CD4-positive, alpha-beta T cell treated with Interleukin-4 for 4 hours (primary cell): ENCODE results near the gene KAZALD1.
"Not testable (repeated sequence)": the region's sequence is repeated elsewhere in the genome, so short reads cannot be mapped to it uniquely, and the experiment has no call there.

Experiments used
- DNase-seq: peaks from one replicate; pipeline ENCODE4 v3.0.0-alpha.2; 2020

The KAZALD1 gene

DNA sequence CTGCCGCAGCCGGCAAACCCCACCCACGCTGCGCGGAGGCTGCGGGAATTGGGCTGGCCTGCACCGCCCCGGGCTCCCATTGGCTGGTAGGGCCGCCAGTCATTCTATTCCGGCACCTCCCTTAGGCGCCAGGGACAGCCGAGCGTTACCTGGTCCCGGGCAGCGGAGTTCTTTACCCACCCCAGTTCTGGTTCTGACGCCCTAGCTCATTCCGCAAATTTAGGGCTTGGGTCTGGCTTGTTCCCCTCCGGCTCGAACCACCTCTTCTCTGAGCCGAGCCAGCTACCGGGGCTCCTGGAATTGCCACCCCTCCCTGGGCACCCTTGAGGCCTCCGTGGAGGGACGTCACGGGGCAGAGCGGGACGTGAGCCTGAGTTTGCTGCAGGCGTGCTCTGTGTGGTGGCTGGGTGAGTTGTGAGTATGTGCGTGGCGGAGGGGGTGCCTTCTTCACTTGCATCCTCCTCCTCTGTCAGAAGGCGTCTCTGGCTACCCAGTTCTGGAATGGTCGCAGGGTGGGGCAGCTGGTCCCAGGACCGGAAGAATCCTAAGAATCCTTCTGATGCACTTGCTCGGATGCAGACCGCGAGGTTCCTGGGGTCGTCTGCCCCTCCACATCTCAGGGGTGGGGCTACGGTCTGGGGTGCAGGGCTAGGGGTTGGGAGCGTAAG is 30.5 kb upstream of the KAZALD1 start, which contains the start of the genes PDZD7 and SFXN3:
Gene PDZD7, minus strand, starts transcription at position 2 of the 668 bp plus-strand sequence. CDS start 910 bp downstream, outside the sequence.
Gene SFXN3, plus strand, starts transcription at position 107 of the 668 bp plus-strand sequence. CDS start 3,461 bp downstream, outside the sequence.
- peak; percentile 96 for DNase-seq

DNA sequence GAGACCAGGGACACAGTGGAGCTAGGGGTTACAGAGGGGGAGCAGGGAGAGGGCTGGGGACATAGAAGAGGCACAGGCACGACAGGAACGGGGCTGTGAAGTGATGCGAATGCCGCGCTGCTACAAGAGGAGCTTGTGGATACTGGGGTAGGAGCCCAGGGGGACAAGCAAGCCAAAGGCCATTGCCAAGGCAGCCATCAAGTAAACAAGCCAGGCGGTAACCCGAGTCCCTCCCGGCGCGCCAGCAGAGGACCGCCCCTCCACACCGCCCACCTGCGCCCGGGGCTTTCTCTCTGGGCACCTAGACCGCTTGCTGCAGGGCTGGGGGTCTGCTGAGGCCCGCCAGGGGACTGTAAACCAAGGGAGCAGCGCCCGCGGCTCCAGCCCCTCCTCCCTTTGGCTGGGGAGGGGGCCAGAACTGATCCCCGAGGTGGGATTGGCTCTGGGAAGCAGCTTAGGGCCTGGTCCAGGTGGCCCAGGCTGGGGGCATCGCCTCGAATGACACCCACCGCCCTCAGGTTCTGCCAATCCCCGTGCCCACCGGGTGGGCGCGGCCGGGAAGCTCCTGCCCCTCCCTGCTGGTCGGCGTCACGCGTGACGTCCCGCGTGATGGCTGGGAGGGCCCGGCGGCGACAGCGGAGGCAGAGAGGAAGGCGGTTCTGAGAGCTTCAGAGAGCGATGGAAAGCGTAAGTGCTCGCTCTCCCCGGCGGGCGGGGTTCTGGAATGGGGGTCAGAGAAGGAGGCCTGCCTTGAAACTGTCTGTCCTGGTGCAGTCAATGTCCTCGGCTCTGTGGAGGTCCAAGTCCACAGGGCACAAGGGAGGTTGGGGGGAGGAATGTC is 29.8 kb upstream of the KAZALD1 start:
- peak; percentile 72 for DNase-seq

DNA sequence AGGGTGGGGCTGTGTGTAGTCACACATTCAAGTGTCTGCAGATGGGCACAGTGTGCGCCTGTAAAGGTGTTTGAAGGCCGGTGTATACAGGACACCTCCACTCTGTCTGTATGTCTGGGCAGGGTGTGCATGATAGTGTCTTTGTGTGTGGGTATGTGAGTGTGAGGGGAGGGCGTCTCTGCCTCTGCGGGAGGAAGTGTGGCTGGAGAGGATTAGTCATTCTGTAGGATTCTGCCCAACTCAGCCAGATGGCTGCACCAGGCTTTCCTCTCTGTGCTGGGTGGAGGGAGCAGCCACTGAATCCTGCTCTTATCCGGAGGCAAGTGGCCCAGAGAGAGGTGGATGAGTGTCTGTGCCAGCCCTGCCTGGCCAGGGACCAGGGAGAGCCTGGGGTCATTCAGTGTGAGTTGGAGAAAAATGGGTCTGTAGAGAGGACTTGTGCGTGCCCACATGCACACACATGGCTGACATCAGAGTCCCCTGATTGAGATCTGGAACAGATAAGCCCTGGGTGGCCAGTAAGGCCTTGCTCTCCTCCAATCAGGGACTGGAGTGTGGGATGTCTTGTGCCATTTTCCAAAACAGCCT is 29.1 kb upstream of the KAZALD1 start:
- DNase-seq: peak; percentile 72

GRCh38 chr10:101033276-101033675 is 28.5 kb upstream of the KAZALD1 start:
- DNase-seq: no peak

DNA sequence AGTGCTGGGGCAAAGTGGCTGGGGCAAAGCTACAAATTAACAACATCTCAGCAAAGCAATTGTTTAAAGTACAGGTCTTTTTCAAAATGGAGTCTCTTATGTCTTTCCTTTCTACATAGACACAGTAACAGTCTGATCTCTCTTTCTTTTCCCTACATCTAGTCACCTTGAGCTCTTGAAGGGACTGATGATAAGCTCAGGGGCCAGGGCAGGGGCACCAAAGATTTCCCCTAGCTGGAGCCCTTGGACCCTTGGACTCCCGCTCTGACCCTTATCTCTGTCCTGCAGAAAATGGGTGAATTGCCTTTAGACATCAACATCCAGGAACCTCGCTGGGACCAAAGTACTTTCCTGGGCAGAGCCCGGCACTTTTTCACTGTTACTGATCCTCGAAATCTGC is 27.4 kb upstream of the KAZALD1 start:
- not testable (repeated sequence) for DNase-seq

- DNase-seq: no peak
These were observed 26.5 kb upstream of the KAZALD1 start for GRCh38 chr10:101035314-101035713.

- no peak for DNase-seq
These were observed 25.7 kb upstream of the KAZALD1 start for GRCh38 chr10:101035916-101036702.

GRCh38 chr10:101036726-101037125 is 25.1 kb upstream of the KAZALD1 start:
- DNase-seq: no peak

DNA sequence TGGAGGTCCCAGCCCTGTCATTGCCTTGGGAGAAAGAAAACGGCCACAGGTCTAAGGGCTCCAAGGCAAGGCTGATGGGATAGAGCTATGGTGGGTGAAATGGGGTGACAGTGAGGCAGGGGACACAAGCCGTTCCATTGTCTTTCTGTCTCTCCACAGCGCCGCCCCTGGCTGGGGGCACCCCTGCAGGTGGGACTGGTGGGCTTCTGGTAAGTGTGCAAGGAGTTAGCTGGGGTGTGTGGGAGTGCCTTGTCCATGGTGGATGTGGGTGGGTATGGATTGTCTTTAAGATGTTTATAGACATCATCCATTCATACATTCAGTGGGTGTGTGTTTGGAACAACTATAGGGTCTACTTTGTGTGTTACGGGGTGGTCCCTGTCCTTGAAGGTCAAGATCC is 23.3 kb upstream of the KAZALD1 start:
- no peak for DNase-seq

DNA sequence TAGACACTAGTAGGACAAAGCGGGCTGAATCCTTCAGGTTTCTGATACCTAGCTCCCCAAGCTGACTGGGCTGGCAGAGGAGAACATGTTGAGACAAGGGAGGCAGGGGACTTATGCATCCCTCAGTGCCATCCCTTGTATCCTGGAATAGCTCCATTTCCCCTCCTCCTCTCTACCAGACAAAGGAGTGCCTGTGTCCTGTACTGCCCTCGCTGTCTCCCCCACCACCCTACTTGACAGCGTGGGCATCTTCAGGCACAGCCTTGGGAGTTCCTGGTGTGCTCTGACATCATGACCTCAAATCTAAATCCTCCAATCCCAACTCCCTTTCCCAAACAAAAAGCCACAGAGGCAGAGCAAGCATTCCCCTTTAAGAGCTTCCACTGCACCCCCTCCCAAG is 21.7 kb upstream of the KAZALD1 start:
- DNase-seq: no peak

GRCh38 chr10:101040851-101041250 is 20.9 kb upstream of the KAZALD1 start:
- no peak for DNase-seq

GRCh38 chr10:101041252-101041761 is 20.5 kb upstream of the KAZALD1 start:
- peak; percentile 81 for DNase-seq

- DNase-seq: no peak
These were observed 19.7 kb upstream of the KAZALD1 start for GRCh38 chr10:101042118-101042517.

DNA sequence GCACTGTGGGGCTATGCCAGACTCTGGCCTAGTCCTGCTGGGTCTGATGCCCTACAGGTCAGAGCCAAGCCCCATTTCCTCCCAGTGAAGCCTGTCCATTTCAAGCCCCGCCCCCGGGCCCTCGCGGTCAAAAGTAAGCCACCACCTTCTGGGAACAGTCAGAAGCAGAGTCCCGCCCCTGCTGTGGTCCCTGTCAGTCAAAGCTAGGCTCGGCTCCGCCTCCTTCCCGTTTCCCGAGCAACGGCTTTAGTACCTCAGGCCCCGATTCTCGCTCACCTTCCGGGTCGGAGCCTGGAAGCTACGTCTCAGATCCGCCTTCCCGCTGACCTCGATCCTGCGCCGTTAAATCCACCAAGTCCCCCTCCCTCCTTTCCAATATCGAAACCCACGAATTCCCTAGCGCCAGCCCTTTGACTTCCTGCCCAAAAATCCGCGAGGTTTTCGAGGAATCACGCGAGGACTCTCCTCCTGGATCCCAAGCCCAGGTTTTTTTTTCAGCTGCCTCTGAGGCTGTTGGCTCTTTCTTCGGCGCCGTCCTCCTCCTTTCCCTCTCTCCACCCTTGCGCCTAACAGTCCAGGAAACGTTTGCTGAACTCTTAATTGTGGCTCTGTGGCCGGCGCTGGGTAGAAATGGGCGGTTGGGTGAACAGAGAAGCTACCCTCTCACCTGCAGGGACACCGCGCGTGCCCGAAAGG is 19.0 kb upstream of the KAZALD1 start:
- DNase-seq: peak; percentile 83

- DNase-seq: no peak
These were observed 18.5 kb upstream of the KAZALD1 start for GRCh38 chr10:101043363-101043707.

DNA sequence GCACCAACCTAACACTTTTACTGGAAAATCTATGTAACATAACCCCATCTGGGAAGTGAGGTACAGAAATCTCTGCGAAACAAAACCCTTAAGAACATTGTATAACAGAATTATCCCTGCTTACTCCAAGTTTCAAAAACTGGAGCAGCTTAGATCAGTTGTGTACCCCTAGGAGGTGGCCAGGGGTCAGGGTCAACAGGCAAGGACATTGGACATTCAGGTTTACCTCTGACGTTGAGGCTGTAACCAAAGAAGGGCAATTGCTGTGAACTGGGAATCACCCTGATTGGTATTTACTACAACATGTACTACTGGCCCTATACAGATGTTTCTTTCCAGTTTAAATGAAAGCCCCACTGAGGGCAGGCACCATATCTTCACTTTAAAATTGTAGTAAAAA is 17.7 kb upstream of the KAZALD1 start:
- DNase-seq: no peak

DNA sequence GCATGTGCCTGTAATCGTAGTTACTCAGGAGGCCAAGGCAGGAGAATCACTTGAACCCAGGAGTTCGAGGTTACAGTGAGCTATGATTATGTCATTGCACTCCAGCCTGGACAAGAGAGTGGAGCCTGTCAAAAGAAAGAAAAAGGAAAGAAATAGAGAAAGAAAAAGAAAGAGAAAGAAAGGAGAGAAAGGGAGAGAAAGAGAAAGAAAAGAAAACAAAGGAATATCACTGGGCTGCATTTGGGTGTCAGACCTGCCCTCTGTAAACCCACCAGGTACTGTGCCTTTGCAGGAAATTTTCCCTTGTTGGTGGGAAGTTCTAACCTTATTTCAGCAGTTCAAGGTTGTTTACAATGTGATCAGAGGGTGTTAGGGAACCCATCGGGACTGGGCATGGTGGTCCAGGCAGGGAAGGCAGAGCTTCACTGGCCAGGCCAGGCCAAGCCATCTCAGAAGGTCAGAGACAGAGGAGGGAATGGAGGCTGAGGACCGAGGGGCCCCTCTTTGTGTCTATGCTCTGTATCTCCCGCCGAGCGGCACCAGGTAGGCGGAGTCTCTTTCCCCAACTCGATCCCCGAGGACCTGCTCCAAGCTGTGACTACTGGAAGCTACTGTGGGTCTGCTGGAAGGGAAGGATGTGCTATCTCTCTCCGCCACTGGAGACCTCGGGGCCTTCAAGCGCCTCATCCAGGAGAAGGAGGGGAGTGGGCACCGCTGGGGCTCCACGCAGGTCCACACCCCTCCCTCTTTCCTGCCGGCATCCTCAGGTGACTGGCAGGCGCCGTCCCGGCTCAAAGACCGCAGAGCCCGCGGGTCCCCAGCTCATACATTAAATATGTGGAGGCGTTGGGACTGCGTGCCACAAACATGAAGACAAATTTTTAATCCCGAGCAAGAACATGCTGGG is 15.2 kb upstream of the KAZALD1 start:
- DNase-seq: no peak

DNA sequence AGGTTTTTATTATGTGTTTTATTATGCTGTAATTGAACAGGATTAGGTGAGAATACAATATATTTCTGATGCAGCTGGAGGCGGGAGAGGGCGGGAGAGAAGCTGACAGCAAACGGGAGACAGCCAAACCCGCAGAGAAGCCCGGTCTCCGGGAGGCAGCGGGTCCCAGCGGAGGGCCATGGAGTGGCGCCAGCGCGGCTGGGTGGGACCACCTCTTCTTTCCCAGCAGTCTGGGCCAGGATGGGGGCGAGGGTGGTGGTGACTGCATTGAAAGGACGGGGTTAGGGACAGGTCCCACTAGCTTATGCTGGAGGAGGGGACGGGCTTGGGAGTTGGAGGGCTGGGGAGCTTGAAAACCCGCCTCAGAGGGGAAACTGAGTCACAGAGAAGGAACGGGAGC is 14.5 kb upstream of the KAZALD1 start:
- no peak for DNase-seq

DNA sequence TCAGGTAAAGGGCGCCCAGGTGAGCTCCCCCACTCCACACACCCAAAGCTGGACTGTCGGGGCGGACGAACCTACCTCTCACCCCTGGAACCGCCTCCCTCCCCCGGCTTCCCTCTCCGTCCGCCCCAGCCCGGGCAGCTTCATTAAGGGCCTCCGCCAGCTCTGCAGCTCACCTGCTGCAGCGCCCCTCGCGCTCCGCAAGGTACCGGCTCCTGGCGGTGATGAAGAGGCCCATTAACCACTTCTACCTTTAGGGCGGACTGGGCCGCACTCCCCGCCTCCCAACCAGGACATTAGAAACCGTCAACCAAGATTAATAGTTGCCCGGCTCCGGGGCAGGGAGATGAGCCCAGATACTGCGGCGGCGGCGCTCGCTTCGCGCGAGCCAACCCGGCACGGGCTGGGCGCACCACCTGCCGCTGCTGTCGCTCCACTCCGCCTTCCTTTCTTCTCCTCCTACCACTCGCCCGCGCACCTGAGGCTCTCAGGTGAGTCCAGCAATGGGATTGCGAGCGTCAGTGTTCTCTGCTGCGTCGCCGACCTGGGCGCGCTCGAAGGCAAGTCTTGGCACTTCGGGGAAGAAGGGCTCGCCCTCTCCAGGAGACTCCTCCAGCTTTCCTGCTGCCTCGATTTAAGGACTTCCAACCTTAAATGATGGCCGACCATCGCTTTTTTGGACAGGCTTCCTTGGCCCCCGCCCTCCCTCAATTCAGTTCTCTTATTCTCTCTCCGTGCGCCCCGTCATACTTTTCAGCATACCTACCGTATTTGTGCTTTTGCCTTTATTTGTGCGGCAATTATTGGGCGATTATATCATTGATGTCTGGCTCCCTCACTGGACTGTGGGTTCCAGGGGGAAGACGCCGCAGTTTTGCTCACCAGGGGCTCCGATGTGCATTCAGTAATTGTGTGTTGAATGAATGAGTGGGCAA is 13.6 kb upstream of the KAZALD1 start:
- DNase-seq: no peak
